Transverse colon (tissue), 4 donors: Measurements from ENCODE around the gene GNAO1. TPM values are rescaled to one million over a fixed set of nuclear protein-coding genes. Genes with fewer than 3 reads are reported as not detected.

Source experiments
- DNase-seq: peaks from one replicate; pipeline ENCODE4 v3.0.0-alpha.2; 2019
- H3K27ac ChIP-seq, 4 donors: fragments of 200-600 bp; sonication (generic); 2 replicates each; pipeline ENCODE4 v1.5.1; 2016 to 2018; ENCODE audit warnings: inconsistent platforms in 4 of 4
- H3K27me3 ChIP-seq: fragments of 200-600 bp; sonication (generic); 2 replicates; pipeline ENCODE4 v1.5.1; 2017; ENCODE audit warnings: inconsistent platforms
- H3K36me3 ChIP-seq, 4 donors: fragments of 200-600 bp; sonication (generic); 2 replicates each; pipeline ENCODE4 v1.5.1; 2017 to 2019; ENCODE audit warnings: inconsistent platforms in 4 of 4
- H3K4me1 ChIP-seq, 4 donors: fragments of 200-600 bp; sonication (generic); 2 replicates each; pipeline ENCODE4 v1.5.1; 2017 to 2020; ENCODE audit warnings: inconsistent platforms in 4 of 4
- H3K4me3 ChIP-seq, 4 donors: fragments of 200-600 bp; sonication (generic); 1 replicate in 1 of 4; 2 replicates in 3 of 4; pipeline versions ENCODE4 v1.5.1 to v1.6.1; 2017 to 2019; ENCODE audit warnings: inconsistent platforms in 4 of 4
- H3K9me3 ChIP-seq, 2 donors: fragments of 200-600 bp; sonication (generic); 2 replicates each; pipeline ENCODE4 v1.5.1; 2017 to 2019; ENCODE audit warnings: inconsistent platforms in 2 of 2
- CTCF ChIP-seq, 5 experiments: fragments of 200-600 bp in 3 of 5; fragments of 450-650 bp in 2 of 5; sonication (generic) in 3 of 5; IDR thresholded peaks; 1 replicate in 2 of 5; 2 replicates in 3 of 5; pipeline ENCODE4 v1.5.1; 2016 to 2017; ENCODE audit warnings: antibody characterized with exemption in 5 of 5, inconsistent platforms in 3 of 5, mild to moderate bottlenecking in 2 of 5, moderate library complexity in 1 of 5
- EP300 ChIP-seq: sonication (generic); formaldehyde crosslinking; IDR thresholded peaks from one replicate; pipeline ENCODE4 v1.6.1; 2017; ENCODE audit warnings: antibody characterized with exemption, low read depth
- POLR2A ChIP-seq: fragments of 450-650 bp; IDR thresholded peaks from one replicate; pipeline ENCODE4 v1.6.1; 2016; ENCODE audit warnings: antibody characterized with exemption, mild to moderate bottlenecking, moderate library complexity
- POLR2AphosphoS5 ChIP-seq, 3 donors: sonication (generic); formaldehyde crosslinking; IDR thresholded peaks; one replicate each; pipeline ENCODE4 v1.6.1; 2016; ENCODE audit warnings: antibody characterized with exemption in 3 of 3
- WGBS, 2 donors: methylation state at CpG; one replicate each; pipeline ENCODE4 v1.1.5; 2018; ENCODE audit warnings: low coverage in 1 of 2; 5-methylcytosine and 5-hydroxymethylcytosine counted together
- in situ Hi-C, 4 donors: fragments of 200-750 bp; cut with MboI; loops; one replicate each; pipeline versions ENCODE4 v1.15.0 to v1.15.1; 2017; ENCODE audit warnings: low sequenced_read_pairs in 3 of 4, low pct_ligation_motif_present in 1 of 4, low pct_unique_long_range_greater_than_20kb in 1 of 4
- intact Hi-C: fragments of 100-400 bp; cut with DNase I; formaldehyde crosslinking; loops from one replicate; pipeline ENCODE4 v1.15.1; 2023; ENCODE audit warnings: low total_unique reads
- total RNA-seq, 4 donors: library from RNA; depleted of rRNA; stranded (reverse); fragments of >200 nt; gene quantifications; one replicate each; pipeline ENCODE4 v1.1.0, GENCODE V29; 2016

Gene GNAO1
- total RNA-seq, 4 donors from 2014 or later, result 7.3 to 25.4 (median 11.3) TPM

DNA sequence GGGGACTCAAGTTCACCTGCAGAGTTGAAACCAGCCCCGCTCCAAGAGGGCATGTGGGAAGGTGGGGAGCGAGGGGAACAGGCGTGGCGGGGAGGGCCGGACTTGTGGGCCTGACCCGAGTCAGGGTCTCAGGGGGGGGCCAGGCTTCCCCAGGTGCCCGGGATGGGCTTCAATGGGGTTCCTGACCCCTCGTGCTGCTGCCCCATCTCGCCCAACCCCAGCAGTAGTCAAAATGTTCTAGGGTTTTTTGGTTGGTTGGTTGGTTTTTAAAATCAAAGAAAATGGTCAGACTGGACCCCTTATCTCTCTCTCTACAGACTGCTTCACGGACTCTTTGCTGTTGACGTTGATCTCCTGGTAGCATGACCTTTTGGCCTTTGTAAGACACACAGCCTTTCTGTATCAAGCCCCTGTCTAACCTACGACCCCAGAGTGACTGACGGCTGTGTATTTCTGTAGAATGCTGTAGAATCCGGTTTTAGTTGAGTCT lies 164.5 kb downstream of the GNAO1 start:
- intact Hi-C loops (no loop called here), in situ Hi-C loops (no loop called here)
- 70 to 80% methylated on average over 1 to 14 of the region's 14 CpGs for WGBS, 2 donors
- peak overlapping the region in 1 of 4 donors; percentile 34 for H3K4me3 ChIP-seq
- no peaks in the 10 kb centered on the region for H3K9me3 ChIP-seq
- DNase-seq, result peak; percentile 6
- peaks cover 4 to 12% (median 6%) of the 10 kb centered on the region in 4 donors for H3K4me1 ChIP-seq
- H3K27me3 ChIP-seq, result no peaks in the 10 kb centered on the region
- no peaks in the 10 kb centered on the region for H3K36me3 ChIP-seq
- TF ChIP-seq POLR2A, result no peak
- no peak for TF ChIP-seq POLR2AphosphoS5 (IDR thresholded peaks at IDR 0.05)
- no peak for TF ChIP-seq EP300
- no peak for TF ChIP-seq CTCF (IDR thresholded peaks at IDR 0.05)
- H3K27ac ChIP-seq, result peak overlapping the region in 3 of 4 donors; percentile 62 to 69 (median 63)

DNA sequence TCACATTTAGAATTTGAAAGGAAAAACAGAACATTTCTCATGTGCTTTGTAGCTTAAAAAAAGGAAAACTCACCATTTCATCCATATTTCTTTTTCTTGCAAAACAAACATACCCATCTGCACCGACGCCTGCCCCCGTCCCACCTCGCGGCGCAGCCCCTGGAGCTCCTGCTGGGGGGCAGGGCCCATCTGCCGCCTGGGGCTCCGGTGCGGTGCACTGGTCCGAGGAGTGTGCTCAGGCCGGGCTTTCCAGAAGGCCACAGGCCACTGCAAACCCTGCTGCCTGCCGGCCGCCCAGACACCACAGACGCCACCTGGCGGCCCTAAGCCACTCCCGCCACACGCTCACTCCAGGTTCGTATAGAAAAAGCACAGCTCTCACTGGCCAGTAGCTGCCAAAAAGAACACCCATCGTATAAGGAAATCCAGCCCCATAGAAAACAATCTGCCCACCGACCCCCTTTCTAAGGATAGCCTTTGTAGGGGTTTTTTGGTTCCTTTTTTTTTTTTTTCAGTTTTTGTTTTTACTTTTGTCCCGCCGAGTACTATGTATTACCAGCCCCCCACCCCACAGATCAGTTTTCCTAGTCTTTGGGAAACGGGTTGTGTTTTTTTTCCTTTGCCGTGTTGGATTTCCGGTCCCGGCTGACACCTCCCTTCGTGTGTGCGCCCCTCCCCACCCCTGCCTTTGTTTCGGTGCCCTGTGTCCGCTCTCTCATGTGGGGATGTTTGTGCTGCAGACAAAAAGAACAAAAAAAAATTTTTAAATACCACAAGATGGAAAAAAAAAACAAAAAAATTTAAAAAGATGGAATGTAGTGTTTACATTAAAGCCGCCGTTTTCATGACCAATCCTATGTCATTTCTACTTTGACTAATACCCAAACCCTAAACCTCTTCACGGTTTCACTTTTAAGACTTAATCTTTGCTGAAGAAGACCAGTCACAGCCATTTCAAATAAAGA lies 165.3 kb downstream of the GNAO1 start:
- TF ChIP-seq POLR2A, result no peak
- no peak for TF ChIP-seq EP300
- peak; percentile 76 to 84 (median 84) for TF ChIP-seq CTCF (IDR thresholded peaks at IDR 0.05)
- TF ChIP-seq POLR2AphosphoS5 (IDR thresholded peaks at IDR 0.05), result peak in 1 of 3 donors; percentile 17
- Histone ChIP-seq H3K27ac (peak overlapping the region; percentile 62 to 69 (median 64)), H3K36me3 (no peaks in the 10 kb centered on the region), H3K4me1 (peaks cover 4 to 12% (median 6%) of the 10 kb centered on the region in 4 donors), H3K27me3 (no peaks in the 10 kb centered on the region), H3K4me3 (peak overlapping the region; percentile 19 to 51 (median 32)), H3K9me3 (no peaks in the 10 kb centered on the region)
- intact Hi-C loops (no loop called here), in situ Hi-C loops (no loop called here)
- DNase-seq, result peak; percentile 81
- WGBS, 2 donors, result 4 to 6% methylated on average over 15 to 33 of the region's 33 CpGs

DNA sequence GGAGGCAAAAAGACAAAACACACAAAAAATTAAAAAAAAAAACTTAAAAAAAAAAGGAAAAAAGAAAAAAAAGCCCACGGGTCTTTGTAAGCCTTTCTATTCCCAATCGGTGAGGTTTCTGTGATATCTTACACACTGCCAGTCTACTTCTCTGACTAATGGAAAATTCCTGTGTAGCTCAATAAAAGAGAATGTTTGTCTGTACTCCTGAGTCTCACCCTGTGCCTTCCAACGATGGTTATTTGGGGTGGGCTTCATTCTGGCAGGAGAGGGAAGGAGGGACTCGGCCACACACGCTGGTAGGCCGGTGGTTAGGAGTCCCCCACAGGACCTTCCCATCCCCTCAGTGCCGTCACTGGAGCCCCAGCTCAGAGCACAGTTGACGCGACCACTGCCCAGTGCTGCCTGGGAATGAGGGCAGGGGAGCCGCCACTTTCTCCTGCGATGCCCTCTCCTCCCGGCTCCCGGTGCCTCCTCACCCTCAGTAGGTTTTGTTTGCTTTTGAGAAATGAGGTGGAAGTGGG lies 166.0 kb downstream of the GNAO1 start:
- intact Hi-C loops, result no loop called here
- Histone ChIP-seq H3K36me3 (peaks cover 0 to 1% (median 0%) of the 10 kb centered on the region in 4 donors), H3K27me3 (no peaks in the 10 kb centered on the region), H3K4me1 (peaks cover 4 to 12% (median 6%) of the 10 kb centered on the region in 4 donors), H3K4me3 (peak overlapping the region in 3 of 4 donors; percentile 19 to 51 (median 31)), H3K27ac (peak overlapping the region; percentile 62 to 69 (median 64)), H3K9me3 (no peaks in the 10 kb centered on the region)
- in situ Hi-C loops, result no loop called here
- TF ChIP-seq POLR2A, result no peak
- no peak for TF ChIP-seq CTCF (IDR thresholded peaks at IDR 0.05)
- no peak for TF ChIP-seq EP300
- TF ChIP-seq POLR2AphosphoS5 (IDR thresholded peaks at IDR 0.05), result no peak
- peak; percentile 7 for DNase-seq
- WGBS, 2 donors, result 57 to 60% methylated on average over 1 to 13 of the region's 13 CpGs

- Histone ChIP-seq H3K4me3 (no peak overlapping the region), H3K27ac (peak overlapping the region; percentile 62 to 69 (median 64)), H3K4me1 (peaks cover 4 to 12% (median 6%) of the 10 kb centered on the region in 4 donors), H3K27me3 (no peaks in the 10 kb centered on the region), H3K36me3 (peaks cover 0 to 7% (median 0%) of the 10 kb centered on the region in 4 donors), H3K9me3 (no peaks in the 10 kb centered on the region)
- WGBS, 2 donors, result 90% methylated on average over 12 of the region's 13 CpGs; no CpG with 5 or more reads in 1 of the 2 donors
- intact Hi-C loops, result no loop called here
- TF ChIP-seq CTCF (IDR thresholded peaks at IDR 0.05), result no peak
- no peak for TF ChIP-seq POLR2A
- no peak for TF ChIP-seq POLR2AphosphoS5 (IDR thresholded peaks at IDR 0.05)
- TF ChIP-seq EP300, result no peak
- peak; percentile 7 for DNase-seq
- in situ Hi-C loops, result no loop called here
Measured at GRCh38 chr16:56357765-56358322, 166.6 kb downstream of the GNAO1 start.
